Measurements from ENCODE around the gene RAG1.

RAG1 gene

DNA sequence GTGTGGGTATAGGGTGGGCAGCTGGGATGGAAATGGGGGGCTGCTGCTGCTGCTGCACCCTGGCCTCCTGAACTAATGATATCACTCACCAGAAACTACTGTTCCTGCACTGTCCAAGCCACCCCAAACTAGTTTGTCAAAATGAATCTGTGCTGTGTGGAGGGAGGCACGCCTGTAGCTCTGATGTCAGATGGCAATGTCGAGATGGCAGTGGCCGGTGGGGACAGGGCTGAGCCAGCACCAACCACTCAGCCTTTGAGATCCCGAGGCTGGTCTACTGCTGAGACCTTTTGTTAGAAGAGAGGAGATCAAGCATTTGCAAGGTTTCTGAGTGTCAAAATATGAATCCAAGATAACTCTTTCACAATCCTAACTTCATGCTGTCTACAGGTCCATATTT lies 1.3 kb downstream of the RAG1 start:
- Mint-ChIP-seq H3K27ac (no peak overlapping the region), H3K27me3 (peaks cover 55% of the 10 kb centered on the region), H3K4me1 (peaks cover 6% of the 10 kb centered on the region), H3K4me3 (no peak overlapping the region), H3K36me3 (no peaks in the 10 kb centered on the region), H3K9me3 (no peaks in the 10 kb centered on the region)
- DNase-seq = no peak
- CTCF ChIA-PET = no interaction called here

DNA sequence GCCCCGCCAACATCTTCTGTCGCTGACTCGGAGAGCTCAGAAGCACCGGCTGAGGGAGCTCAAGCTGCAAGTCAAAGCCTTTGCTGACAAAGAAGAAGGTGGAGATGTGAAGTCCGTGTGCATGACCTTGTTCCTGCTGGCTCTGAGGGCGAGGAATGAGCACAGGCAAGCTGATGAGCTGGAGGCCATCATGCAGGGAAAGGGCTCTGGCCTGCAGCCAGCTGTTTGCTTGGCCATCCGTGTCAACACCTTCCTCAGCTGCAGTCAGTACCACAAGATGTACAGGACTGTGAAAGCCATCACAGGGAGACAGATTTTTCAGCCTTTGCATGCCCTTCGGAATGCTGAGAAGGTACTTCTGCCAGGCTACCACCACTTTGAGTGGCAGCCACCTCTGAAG lies 6.7 kb downstream of the RAG1 start:
- Mint-ChIP-seq H3K36me3 (no peaks in the 10 kb centered on the region), H3K27ac (no peak overlapping the region), H3K9me3 (no peaks in the 10 kb centered on the region), H3K4me1 (no peaks in the 10 kb centered on the region), H3K4me3 (no peak overlapping the region), H3K27me3 (peaks cover 38% of the 10 kb centered on the region)
- no peak for DNase-seq
- CTCF ChIA-PET = interaction anchor here (2.8 kb wide), 1 partner anchor 10 kb away, joined by 15 read pairs; no protein-coding TSS in a partner anchor

DNA sequence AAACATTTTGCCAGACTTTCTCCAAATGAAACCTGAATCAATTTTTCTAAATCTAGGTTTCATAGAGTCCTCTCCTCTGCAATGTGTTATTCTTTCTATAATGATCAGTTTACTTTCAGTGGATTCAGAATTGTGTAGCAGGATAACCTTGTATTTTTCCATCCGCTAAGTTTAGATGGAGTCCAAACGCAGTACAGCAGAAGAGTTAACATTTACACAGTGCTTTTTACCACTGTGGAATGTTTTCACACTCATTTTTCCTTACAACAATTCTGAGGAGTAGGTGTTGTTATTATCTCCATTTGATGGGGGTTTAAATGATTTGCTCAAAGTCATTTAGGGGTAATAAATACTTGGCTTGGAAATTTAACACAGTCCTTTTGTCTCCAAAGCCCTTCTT lies 9.6 kb downstream of the RAG1 start:
- Mint-ChIP-seq H3K27ac (no peak overlapping the region), H3K4me3 (no peak overlapping the region), H3K4me1 (no peaks in the 10 kb centered on the region), H3K9me3 (no peaks in the 10 kb centered on the region), H3K36me3 (no peaks in the 10 kb centered on the region), H3K27me3 (peaks cover 25% of the 10 kb centered on the region)
- CTCF ChIA-PET = interaction anchor here (1.5 to 2.5 kb wide), 2 partner anchors 13 to 169 kb away, joined by 3 to 7 read pairs; no protein-coding TSS in a partner anchor
- no peak for DNase-seq

DNA sequence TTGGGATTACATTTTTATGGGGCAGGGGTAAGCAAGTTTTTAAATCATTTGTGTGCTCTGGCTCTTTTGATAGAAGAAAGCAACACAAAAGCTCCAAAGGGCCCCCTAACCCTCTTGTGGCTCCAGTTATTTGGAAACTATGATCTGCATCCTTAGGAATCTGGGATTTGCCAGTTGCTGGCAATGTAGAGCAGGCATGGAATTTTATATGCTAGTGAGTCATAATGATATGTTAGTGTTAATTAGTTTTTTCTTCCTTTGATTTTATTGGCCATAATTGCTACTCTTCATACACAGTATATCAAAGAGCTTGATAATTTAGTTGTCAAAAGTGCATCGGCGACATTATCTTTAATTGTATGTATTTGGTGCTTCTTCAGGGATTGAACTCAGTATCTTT lies 10.1 kb downstream of the RAG1 start:
- Mint-ChIP-seq H3K4me3 (no peak overlapping the region), H3K27ac (no peak overlapping the region), H3K36me3 (no peaks in the 10 kb centered on the region), H3K9me3 (no peaks in the 10 kb centered on the region), H3K27me3 (peaks cover 25% of the 10 kb centered on the region), H3K4me1 (no peaks in the 10 kb centered on the region)
- DNase-seq = no peak
- CTCF ChIA-PET = no interaction called here

DNA sequence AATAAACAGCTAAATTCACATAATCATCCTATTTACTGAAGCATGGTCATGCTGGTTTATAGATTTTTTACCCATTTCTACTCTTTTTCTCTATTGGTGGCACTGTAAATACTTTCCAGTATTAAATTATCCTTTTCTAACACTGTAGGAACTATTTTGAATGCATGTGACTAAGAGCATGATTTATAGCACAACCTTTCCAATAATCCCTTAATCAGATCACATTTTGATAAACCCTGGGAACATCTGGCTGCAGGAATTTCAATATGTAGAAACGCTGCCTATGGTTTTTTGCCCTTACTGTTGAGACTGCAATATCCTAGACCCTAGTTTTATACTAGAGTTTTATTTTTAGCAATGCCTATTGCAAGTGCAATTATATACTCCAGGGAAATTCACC lies 10.7 kb downstream of the RAG1 start:
- Mint-ChIP-seq H3K4me1 (no peaks in the 10 kb centered on the region), H3K4me3 (no peak overlapping the region), H3K36me3 (no peaks in the 10 kb centered on the region), H3K9me3 (no peaks in the 10 kb centered on the region), H3K27me3 (peaks cover 21% of the 10 kb centered on the region), H3K27ac (no peak overlapping the region)
- CTCF ChIA-PET = no interaction called here
- DNase-seq = no peak

- CTCF ChIA-PET = interaction anchor here (1.5 kb wide), 1 partner anchor 90 kb away, joined by 3 read pairs; no protein-coding TSS in a partner anchor
- no peak overlapping the region for H3K27ac Mint-ChIP-seq
- no peaks in the 10 kb centered on the region for H3K9me3 Mint-ChIP-seq
- no peak overlapping the region for H3K4me3 Mint-ChIP-seq
- no peaks in the 10 kb centered on the region for H3K4me1 Mint-ChIP-seq
- H3K36me3 Mint-ChIP-seq = no peaks in the 10 kb centered on the region
- no peaks in the 10 kb centered on the region for H3K27me3 Mint-ChIP-seq
- no peak for DNase-seq
These were observed 13.7 kb downstream of the RAG1 start for GRCh38 chr11:36581536-36581935.

GRCh38 chr11:36583667-36584066 lies 15.9 kb downstream of the RAG1 start:
- Mint-ChIP-seq H3K27ac (no peak overlapping the region), H3K9me3 (no peaks in the 10 kb centered on the region), H3K27me3 (no peaks in the 10 kb centered on the region), H3K36me3 (no peaks in the 10 kb centered on the region), H3K4me1 (no peaks in the 10 kb centered on the region), H3K4me3 (no peak overlapping the region)
- CTCF ChIA-PET = no interaction called here
- no peak for DNase-seq

GRCh38 chr11:36586543-36586942 lies 18.7 kb downstream of the RAG1 start:
- no peaks in the 10 kb centered on the region for H3K27me3 Mint-ChIP-seq
- H3K4me1 Mint-ChIP-seq = no peaks in the 10 kb centered on the region
- no peak overlapping the region for H3K4me3 Mint-ChIP-seq
- DNase-seq = no peak
- H3K27ac Mint-ChIP-seq = no peak overlapping the region
- no peaks in the 10 kb centered on the region for H3K9me3 Mint-ChIP-seq
- CTCF ChIA-PET = interaction anchor here (1.6 kb wide), 1 partner anchor 160 kb away, joined by 4 read pairs; no protein-coding TSS in a partner anchor
- H3K36me3 Mint-ChIP-seq = no peaks in the 10 kb centered on the region

GRCh38 chr11:36588099-36588498 lies 20.3 kb downstream of the RAG1 start:
- Mint-ChIP-seq H3K27me3 (peaks cover 7% of the 10 kb centered on the region), H3K9me3 (no peaks in the 10 kb centered on the region), H3K4me1 (no peaks in the 10 kb centered on the region), H3K4me3 (no peak overlapping the region), H3K27ac (no peak overlapping the region), H3K36me3 (no peaks in the 10 kb centered on the region)
- no peak for DNase-seq
- CTCF ChIA-PET = no interaction called here

GRCh38 chr11:36590513-36590912 lies 22.7 kb downstream of the RAG1 start:
- H3K27me3 Mint-ChIP-seq = peaks cover 26% of the 10 kb centered on the region
- DNase-seq = no peak
- no peaks in the 10 kb centered on the region for H3K9me3 Mint-ChIP-seq
- CTCF ChIA-PET = interaction anchor here (0.6 to 0.7 kb wide), 2 partner anchors 88 to 148 kb away, joined by 3 to 4 read pairs; no protein-coding TSS in a partner anchor
- H3K4me3 Mint-ChIP-seq = no peak overlapping the region
- no peaks in the 10 kb centered on the region for H3K36me3 Mint-ChIP-seq
- H3K4me1 Mint-ChIP-seq = peaks cover 6% of the 10 kb centered on the region
- H3K27ac Mint-ChIP-seq = no peak overlapping the region

GRCh38 chr11:36591433-36591832 lies 23.6 kb downstream of the RAG1 start:
- peaks cover 6% of the 10 kb centered on the region for H3K4me1 Mint-ChIP-seq
- no peaks in the 10 kb centered on the region for H3K9me3 Mint-ChIP-seq
- DNase-seq = no peak
- peaks cover 26% of the 10 kb centered on the region for H3K27me3 Mint-ChIP-seq
- CTCF ChIA-PET = no interaction called here
- no peaks in the 10 kb centered on the region for H3K36me3 Mint-ChIP-seq
- no peak overlapping the region for H3K4me3 Mint-ChIP-seq
- no peak overlapping the region for H3K27ac Mint-ChIP-seq

GRCh38 chr11:36594316-36594989 lies 26.6 kb downstream of the RAG1 start, which contains the start of gene IFTAP:
Gene IFTAP (plus strand): TSS chr11:36594502. CDS start chr11:36610104, 15,602 bp downstream.
- H3K36me3 Mint-ChIP-seq = no peaks in the 10 kb centered on the region
- CTCF ChIA-PET = no interaction called here
- no peak within 1 kb of the TSS for H3K27ac Mint-ChIP-seq
- DNase-seq = peak; percentile 38
- H3K27me3 Mint-ChIP-seq = peaks cover 26% of the 10 kb centered on the region
- H3K4me3 Mint-ChIP-seq = peak within 1 kb of the TSS; percentile 83
- peaks cover 6% of the 10 kb centered on the region for H3K4me1 Mint-ChIP-seq
- no peaks in the 10 kb centered on the region for H3K9me3 Mint-ChIP-seq

DNA sequence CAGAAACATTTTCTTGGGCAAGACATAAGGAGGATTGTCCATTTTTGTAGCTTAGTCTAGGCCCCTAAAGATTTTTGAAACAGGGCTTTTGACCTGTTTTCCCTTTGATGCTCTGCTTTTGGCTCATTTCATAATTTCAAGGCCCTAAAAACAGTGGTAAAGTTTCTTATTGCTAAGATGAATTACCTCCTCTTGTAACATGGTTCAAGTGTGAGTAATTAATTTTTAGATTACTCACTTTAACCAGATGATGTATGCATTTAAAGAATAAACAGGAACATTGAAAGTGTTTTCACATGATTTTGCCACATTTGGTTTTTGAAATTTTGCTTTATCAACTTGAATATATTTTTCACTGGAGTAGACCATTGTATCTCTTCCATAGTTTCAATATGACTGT lies 29.1 kb downstream of the RAG1 start:
- Mint-ChIP-seq H3K27ac (no peak overlapping the region), H3K4me1 (peaks cover 6% of the 10 kb centered on the region), H3K4me3 (no peak overlapping the region), H3K27me3 (peaks cover 30% of the 10 kb centered on the region), H3K36me3 (no peaks in the 10 kb centered on the region), H3K9me3 (no peaks in the 10 kb centered on the region)
- no peak for DNase-seq
- CTCF ChIA-PET = no interaction called here

DNA sequence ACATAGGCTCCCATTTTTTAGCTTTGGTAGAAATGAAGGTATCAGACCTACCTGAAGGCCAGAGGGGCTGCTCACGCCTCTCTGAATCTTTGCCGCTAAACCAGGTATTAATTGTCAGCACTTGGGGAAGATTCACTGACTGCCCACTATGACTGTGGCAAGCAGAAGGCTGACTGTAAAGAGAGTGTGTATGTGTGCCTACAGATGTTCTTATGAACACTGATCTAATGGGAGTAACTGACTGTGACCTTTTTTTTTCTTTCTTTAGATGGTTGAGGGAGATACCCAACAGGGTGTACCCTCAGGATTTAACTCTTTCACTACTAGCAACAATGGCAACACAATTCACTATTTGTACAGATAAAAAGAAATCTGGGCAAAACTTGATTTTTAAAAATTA lies 30.2 kb downstream of the RAG1 start, which contains the start of gene RAG2:
Gene RAG2 (minus strand): TSS at position 186 of the 400 bp plus-strand sequence. CDS start 4,068 bp downstream, outside the sequence.
- Mint-ChIP-seq H3K27me3 (peaks cover 23% of the 10 kb centered on the region), H3K27ac (no peak within 1 kb of the TSS)

DNA sequence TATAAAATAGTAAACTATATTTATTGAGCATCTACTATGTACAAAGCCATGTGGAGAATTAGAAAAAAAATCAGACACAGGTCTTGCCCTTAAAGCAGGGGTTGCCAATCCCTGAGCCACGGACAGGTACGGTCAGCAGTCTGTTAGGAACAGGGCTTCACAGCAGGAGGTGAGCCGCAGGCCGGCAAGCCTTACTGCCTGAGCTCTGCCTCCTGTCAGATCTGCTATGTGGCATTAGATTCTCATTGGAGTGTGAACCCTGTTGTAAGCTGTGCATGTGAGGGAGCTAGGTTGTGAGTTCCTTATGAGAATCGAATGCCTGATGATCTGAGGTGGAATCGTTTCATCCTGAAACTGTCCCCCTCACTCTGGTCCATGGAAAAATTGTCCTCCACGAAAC lies 32.4 kb downstream of the RAG1 start:
- peaks cover 3% of the 10 kb centered on the region for H3K27me3 Mint-ChIP-seq
- H3K36me3 Mint-ChIP-seq = no peaks in the 10 kb centered on the region
- no peak overlapping the region for H3K27ac Mint-ChIP-seq
- H3K4me1 Mint-ChIP-seq = no peaks in the 10 kb centered on the region
- CTCF ChIA-PET = no interaction called here
- no peak for DNase-seq
- H3K4me3 Mint-ChIP-seq = no peak overlapping the region
- H3K9me3 Mint-ChIP-seq = no peaks in the 10 kb centered on the region

More for the DNA sequence above, 30.2 kb downstream of the RAG1 start, which contains the start of gene RAG2:
- CTCF ChIA-PET = no interaction called here
- DNase-seq = no peak
- Mint-ChIP-seq H3K4me3 (no peak within 1 kb of the TSS), H3K4me1 (peaks cover 6% of the 10 kb centered on the region), H3K9me3 (no peaks in the 10 kb centered on the region), H3K36me3 (no peaks in the 10 kb centered on the region)

Measured in activated naive CD4-positive, alpha-beta T cell treated with anti-CD3 and anti-CD28 coated beads, Interleukin-2, amount 10 ng/mL, durations not matched to agents 7 days and 5 days (primary cell).